Stimulated activated CD8-positive, alpha-beta memory T cell treated with anti-CD3 and anti-CD28 coated beads, Interleukin-4, amount 100 ng/mL, for 4 hours (primary cell): ENCODE measurements around the gene RNF125.

Source experiments
- DNase-seq, 2 donors: peaks; one replicate each; pipeline ENCODE4 v3.0.0-alpha.2; 2020; ENCODE audit warnings: low read depth in 2 of 2, low spot score in 1 of 2

The RNF125 gene

GRCh38 chr18:32021756-32022564 lies 3.3 kb downstream of the RNF125 start:
- no peak for DNase-seq

- no peak for DNase-seq
These were observed 7.1 kb downstream of the RNF125 start for GRCh38 chr18:32025744-32026143.

GRCh38 chr18:32026491-32027086 lies 8.0 kb downstream of the RNF125 start:
- DNase-seq: no peak

- DNase-seq: no peak
These were observed 10.9 kb downstream of the RNF125 start for GRCh38 chr18:32029558-32029957.

GRCh38 chr18:32032609-32033008 lies 14.0 kb downstream of the RNF125 start:
- DNase-seq: no peak

- DNase-seq: no peak
These were observed 18.0 kb downstream of the RNF125 start for GRCh38 chr18:32036506-32037180.

GRCh38 chr18:32037616-32038015 lies 19.0 kb downstream of the RNF125 start:
- no peak for DNase-seq

GRCh38 chr18:32040936-32041335 lies 22.3 kb downstream of the RNF125 start:
- no peak for DNase-seq

- DNase-seq: no peak
These were observed 23.7 kb downstream of the RNF125 start for GRCh38 chr18:32042337-32042736.

- no peak for DNase-seq
These were observed 30.0 kb downstream of the RNF125 start for GRCh38 chr18:32048507-32049091.

- no peak for DNase-seq
These were observed 31.0 kb downstream of the RNF125 start for GRCh38 chr18:32049393-32050171.

- no peak for DNase-seq
These were observed 38.2 kb downstream of the RNF125 start for GRCh38 chr18:32056613-32057358.

- DNase-seq: no peak
These were observed 39.1 kb downstream of the RNF125 start for GRCh38 chr18:32057624-32058165.

GRCh38 chr18:32060026-32060425 lies 41.4 kb downstream of the RNF125 start:
- no peak for DNase-seq

- no peak for DNase-seq
These were observed 48.9 kb downstream of the RNF125 start for GRCh38 chr18:32067375-32068167.

GRCh38 chr18:32072321-32072720 lies 53.7 kb downstream of the RNF125 start:
- DNase-seq: no peak

- no peak for DNase-seq
These were observed 55.6 kb downstream of the RNF125 start for GRCh38 chr18:32074206-32074605.

GRCh38 chr18:32078845-32079244 lies 60.2 kb downstream of the RNF125 start:
- DNase-seq: no peak

GRCh38 chr18:32081881-32082280 lies 63.3 kb downstream of the RNF125 start:
- DNase-seq: no peak
